ENCODE data around the gene APOA1.
A peak's percentile ranks its signal among the peaks of the same experiment; 100 is the strongest.
"Not testable (repeated sequence)": the region's sequence is repeated elsewhere in the genome, so short reads cannot be mapped to it uniquely, and the experiment has no call there.

APOA1 gene

DNA sequence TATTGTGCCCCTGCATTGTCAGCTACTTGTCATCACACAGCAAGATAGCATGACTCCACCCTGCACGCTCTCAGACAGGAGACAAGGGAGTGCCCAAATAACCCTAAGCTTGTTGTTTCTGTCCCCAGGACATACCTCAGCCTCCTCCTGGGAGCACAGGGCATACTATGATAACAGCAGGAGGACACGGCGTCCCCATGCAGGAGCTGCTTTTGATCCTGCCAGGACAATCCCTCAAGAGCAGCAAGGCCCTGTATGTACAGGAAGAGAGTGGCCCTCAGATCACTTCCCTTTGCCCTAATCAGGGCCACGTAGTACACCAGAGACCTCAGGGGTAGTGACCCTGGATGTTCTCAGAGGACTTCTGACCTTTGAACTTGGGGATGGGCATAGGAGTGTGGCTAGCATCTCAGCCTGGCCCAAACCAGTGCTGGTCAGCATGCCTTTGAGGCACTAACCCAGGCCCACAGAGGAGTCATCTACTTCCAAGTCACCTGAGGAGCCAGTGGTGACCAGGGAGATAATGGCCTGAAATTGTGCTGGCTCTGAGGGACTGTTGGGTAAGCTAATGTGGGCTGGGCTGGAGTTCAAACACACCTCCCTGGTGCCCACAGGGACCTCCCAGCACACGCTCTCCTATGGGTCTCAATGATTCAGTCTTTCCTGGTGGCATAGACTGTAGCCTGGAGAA lies 23.5 kb downstream of the APOA1 start:
- DNase-seq (ENCODE audit: low read depth), result no peak

DNA sequence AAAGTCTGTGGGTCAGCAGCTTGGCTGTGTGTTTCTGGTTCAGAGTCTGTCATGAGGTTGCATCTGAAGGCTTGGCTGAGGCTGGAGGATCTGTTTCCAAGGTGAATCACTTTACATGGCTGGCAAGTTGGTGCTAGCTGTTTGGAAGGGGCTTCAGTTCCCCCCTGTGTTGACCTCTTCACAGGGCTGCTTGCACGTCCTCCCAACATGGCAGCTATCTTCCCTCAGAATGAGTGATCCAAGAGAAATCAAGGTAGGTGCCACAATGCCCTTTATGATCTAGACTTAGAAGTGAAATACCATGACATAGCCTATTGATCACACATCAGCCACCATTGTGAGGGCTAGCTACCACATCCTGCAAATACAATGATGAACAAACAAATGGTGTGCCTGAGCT lies 24.3 kb downstream of the APOA1 start:
- DNase-seq (ENCODE audit: low read depth), result no peak

DNA sequence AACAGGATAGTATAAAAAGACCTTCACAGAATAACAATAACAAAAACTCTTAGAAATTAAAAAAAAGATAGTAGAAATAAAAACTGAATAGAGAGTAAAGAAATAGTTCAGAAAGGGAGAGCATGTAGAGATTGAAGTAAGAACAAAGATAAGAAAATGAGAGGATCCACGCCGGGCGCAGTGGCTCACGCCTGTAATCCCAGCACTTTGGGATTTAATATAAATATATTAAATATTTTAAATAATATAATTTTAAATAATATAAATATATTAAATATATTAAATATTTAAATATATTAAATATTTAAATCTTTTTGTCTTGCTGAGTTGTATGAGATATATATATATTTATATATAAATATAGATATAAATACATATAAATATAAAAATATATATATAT lies 25.3 kb downstream of the APOA1 start:
- no peak for DNase-seq (ENCODE audit: low read depth)

DNA sequence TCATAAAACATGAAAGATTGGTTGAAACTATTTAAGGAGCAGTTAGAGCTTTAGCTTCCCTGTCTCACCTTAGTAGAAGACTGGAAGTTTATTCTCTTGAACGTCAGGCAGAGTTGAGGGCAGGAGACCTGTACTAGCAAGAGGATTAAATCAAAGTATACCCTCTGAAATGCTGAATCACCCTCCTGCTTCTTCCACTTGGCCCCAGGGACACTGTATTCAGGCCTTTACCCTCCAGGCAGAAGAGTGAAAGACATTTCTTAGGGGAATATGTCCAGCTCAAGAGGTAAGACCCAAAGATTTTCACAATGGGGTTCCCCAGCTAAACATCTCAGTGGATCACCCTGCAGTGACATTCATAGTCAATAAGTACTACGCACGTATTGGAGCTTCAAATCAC lies 26.2 kb downstream of the APOA1 start:
- no peak for DNase-seq (ENCODE audit: low read depth)

DNA sequence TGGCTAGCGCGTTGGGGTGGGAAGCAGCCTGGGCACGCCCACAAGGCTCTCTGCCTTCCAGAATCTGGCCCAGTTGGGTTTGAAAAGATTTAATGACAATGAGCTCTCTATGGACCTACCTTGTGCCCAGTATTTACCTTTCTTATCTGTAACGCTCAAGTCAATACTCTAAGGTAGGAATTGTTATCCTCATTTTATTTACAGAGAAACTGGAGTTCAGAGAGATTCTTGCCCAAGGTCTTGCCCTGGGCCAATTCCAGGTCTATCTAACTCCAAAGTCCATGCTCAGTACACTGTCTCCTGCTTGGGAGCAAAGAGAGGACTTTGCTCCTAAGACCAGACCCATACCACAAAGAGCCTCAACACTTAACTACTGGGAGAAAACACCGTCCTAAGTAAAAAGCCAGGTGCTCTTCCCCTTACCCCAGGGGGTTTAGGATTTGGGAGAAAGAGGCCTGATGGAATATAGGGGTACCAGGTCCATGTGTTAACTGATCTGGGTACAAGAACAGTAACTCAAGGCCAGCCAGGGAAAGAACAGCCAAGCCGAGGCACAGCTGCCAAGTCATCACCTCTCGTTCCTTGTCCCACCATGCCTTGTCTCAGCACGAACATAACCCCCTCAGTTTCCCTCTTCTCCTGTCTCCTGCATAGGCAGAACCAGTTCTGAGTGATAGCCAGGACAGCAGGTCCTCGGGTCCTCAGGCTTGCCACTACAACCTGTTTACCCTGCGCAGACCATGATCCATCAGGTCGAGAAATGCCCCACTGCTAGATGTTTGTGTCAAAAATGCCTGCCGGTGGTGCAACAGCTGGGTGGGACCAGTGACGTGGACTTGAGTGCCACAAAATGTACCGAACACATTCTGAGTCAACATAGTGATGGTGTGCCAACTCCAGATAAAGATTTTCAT lies 28.9 kb downstream of the APOA1 start:
- no peak for DNase-seq (ENCODE audit: low read depth)

DNA sequence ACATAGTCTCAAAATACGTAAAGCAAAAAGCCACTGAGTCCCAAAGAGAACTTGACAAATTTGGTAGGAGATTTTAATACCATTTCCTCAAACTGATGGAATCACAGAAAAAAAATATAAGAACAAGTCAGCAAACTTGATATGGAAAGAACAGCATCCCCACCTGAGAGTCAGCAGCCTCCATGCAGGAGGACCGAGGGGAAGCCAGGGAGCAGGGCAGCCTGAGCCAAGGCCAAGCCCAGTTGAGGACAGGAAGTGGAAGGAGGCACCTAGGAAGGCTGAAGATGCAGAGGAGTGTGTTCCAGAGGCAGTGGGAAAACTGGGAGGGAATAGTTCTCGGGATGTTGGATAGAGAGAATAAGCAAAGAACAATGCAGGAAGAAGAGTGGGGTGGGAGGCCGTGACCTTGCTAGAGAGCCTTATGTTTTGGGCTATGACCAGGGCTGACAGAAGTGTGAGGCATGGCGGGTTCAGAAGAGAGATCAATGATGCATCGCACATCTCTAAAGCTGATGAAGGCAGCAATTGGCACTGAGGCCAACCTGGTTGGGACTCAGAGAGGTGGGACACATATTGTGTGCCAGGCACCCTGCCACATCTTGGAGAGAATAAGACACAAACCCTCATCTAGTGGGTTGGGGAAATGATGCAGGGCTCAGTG lies 29.7 kb downstream of the APOA1 start:
- DNase-seq (ENCODE audit: low read depth), result no peak

DNA sequence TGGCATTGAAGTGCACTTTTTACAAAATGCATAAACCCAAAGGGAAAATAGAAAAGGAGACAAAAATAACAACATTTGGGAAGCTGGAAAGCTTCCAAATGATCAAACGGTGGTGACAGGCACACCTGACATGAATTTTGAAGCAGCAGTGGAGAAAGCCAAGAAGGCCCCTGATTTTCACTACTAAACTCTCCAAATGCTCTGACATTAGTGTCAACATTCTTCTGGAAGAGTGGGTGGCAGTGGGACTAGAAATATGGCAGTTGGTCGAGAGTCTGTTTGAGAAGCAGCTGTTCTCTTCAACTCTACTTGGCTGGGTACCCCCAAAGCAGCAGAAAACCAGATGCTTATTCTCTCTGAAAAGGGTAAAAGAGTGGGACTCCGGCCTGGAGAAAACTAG lies 33.4 kb downstream of the APOA1 start:
- DNase-seq (ENCODE audit: low read depth), result no peak

DNA sequence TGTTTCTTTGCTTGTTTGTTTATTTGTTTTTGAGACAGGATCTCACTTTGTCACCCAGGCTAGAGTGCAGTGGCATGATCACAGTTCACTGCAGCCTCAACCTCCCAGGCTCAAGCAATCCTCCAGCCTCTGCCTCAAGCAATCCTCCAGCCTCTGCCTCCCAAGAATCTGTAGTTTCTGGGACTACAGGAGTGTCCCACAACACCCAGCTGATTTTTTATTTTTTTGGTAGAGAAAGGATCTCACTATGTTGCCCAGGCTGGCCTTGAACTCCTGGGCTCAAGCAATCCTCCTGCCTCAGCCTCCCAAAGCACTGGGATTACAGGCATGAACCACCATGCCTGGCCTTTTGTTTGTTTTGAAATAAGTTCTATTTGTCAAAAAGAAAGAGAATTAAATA lies 35.8 kb downstream of the APOA1 start:
- not testable (repeated sequence) for DNase-seq (ENCODE audit: low read depth)

DNA sequence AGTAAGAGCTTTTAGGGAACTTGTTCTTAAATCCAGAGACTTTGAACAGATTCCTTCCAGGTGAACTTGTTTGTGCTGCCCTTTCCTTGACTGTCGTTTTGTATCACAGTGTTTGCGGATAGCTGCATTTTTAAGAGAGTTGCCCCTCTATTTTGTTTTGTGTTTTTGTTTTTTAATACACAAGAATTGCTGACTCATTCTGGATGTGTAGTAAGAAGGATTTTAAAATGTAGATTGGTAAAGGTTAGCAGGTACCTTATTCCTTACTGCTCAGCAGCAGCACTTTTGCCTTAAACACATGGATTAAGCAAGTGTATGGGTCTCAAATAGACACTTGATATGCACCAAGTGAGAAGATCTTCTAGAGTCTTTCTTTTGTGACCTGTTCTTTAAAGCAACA lies 36.8 kb downstream of the APOA1 start:
- DNase-seq (ENCODE audit: low read depth), result no peak

DNA sequence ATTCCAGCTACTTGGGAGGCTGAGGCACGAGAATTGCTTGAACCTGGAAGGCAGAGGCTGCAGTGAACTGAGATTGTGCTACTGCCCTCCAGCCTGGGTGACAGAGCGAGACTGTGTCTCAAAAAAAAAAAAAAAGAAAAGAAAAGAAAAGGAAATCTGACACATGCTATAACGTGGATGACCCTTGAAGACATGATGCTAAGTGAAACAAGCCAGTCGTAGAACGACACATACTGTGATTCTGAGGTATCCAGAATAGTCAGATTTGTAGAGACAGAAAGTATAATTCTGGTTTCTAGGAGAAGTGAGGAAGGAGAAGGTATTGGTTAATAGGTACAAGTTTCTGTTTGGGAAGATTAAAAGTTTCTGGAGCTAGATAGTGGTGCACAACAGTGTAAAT lies 39.1 kb downstream of the APOA1 start:
- no peak for DNase-seq (ENCODE audit: low read depth)

DNA sequence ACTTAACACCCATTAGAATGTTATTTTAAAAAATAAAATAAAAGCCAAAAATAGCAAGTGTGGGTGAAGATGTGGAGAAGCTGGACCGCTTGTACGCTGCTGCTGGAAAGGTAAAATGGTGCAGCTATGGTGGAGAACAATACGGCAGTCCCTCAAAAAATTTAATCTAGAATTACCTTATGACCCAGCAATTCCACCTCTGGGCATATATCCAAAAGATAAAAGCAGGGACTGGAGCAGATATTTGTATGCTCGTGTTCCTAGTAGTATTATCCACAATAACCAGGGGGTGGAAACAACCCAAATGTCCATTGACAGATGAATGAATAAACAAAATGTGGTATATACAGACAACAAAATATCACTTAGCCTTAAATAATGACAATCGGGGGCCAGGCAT lies 39.6 kb downstream of the APOA1 start:
- no peak for DNase-seq (ENCODE audit: low read depth)

DNA sequence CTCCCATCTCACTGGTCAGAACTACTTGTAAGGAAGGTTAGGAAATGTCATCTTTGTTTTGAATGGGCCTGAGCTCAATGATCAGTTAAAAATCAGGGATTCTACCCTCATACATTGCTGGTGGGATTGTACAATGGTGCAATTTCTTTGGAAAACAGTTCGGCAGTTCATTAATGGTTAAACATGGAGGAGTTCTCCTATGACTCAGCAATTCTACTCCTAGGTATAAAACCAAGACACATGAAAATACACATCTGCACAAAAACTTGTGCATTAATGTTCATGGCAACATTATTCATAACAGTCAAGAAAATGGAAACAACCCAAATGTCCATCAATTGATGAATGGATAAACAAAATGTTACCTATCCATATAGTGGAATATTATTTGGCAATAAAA lies 40.9 kb downstream of the APOA1 start:
- DNase-seq (ENCODE audit: low read depth), result no peak

DNA sequence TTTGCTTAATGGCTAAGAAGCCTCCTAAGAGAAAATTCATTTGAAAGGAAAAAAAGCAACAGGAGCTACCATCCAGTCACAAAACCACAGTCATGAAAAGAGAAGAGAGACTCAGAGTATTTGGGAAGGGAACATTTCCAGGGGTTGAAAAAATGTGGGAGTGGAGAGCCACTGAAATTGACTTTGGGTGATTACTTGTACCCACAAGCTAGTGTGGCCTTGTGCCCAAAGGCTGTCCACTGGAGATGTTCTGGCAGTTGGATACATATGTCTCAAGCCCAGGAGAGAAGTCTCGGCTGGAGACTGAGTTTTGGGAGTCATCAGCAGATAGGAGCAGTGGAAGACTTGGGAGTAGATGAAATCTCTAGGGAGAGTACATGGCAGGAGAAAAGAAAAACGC lies 42.6 kb downstream of the APOA1 start:
- DNase-seq (ENCODE audit: low read depth), result no peak

DNA sequence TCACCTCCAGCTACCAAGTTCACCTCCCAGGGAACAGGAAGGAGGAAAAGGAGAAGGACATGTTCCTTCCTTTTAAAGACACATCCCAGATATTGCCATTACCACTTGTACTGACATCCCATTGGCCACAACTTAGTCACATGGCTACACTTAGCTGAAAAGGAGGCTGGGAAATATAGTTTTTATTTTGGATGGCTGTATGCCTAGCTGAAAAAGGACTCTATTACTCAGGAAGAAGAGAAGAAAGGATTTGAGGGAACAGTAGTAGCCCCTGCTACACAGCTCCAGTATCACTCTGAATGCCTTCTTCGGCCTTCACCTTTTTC lies 43.7 kb downstream of the APOA1 start:
- DNase-seq (ENCODE audit: low read depth), result no peak

DNA sequence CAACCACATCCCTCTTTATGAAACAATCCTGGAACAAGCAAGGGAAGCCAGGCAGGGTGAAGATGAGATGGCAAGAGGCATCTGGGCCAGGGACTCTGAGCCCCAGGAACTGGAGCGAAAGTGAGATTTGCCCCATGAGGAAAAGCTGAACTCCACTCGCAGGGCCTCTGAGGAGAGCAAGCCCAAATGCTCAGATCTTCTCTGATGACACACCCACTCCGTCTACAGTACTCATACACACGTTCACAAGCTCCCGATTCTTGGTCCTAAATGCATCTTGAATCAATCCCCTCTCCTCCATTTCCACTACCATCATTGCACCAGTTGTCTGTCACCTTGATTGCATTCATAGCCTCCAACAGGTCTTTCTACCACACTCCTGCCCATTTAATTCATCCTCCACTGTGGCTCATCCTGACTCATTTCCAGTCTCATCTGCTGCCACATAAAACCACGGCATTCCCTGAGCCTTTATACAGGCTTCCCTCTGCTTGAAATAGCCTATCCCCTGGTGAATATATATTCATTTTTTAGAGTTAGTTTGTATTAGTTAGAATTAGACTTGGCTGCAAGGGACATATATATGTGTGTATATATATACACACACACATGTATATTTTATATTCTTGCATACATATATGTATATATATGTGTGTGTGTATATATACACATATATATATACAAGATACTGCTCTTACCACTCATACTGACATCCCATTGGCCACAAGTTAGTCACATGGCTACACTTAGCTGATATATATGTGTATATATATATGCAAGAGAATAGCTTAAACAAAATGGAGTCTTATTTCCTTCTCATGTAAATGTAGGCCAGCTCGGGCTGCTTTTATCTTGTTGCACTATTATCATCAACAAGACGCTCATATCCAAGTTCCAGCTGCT lies 44.3 kb downstream of the APOA1 start:
- no peak for DNase-seq (ENCODE audit: low read depth)

DNA sequence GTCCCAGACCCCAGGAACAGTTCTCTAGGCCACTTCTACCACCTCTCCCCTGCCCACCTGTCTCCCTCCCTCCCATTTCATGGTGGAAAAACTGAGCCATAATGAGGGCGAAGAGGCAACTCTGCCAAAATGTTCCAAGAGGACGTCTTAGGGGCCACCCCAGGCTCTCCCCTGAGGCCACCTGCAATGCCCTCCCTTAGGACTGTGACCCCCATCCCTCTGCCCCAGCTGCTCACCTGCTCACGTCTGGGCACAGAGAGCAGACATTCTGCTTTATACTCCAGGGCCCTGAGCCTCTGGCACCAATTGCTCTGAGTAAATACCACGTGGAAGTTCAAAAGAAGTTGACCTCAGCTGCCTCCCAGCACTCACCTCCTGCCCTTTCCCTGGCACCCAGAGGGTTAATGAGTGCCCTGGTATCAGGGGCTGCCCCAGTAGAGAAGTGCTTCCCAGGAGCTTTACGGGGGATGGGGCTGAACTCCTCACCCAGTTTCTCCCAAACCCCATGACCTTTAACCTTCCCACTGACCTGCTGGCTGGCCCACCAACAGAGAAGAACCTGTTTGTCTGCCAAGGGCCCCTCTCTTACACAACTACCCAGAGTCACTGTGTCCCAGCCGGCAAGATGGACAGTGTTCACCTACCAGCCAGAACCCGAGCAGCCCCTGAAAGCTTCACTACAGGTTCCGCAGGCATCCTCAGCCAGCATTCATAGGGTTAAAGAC lies 45.1 kb downstream of the APOA1 start:
- DNase-seq (ENCODE audit: low read depth), result no peak

DNA sequence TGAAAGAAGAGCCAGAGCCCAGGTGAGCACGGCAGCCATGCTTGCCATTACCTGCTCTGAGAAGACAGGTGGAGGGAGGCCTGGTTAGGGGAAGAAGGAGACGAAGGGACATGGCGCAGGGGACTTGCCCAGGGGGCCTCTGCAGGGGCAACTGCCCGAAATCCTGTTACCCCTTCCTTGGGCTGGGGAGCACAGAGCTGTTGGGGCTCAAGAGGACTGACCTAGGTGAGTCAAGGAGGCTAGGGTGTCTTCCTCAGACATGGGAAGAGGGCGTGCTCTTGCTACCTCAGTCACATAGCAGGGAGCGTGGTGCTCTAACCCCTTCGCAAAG lies 45.6 kb downstream of the APOA1 start, which contains the start of gene APOA5:
TSS of gene APOA5 (minus strand) at position 67 of the 331 bp plus-strand sequence. CDS start at position 48, 19 bp downstream.
- DNase-seq (ENCODE audit: low read depth), result no peak

DNA sequence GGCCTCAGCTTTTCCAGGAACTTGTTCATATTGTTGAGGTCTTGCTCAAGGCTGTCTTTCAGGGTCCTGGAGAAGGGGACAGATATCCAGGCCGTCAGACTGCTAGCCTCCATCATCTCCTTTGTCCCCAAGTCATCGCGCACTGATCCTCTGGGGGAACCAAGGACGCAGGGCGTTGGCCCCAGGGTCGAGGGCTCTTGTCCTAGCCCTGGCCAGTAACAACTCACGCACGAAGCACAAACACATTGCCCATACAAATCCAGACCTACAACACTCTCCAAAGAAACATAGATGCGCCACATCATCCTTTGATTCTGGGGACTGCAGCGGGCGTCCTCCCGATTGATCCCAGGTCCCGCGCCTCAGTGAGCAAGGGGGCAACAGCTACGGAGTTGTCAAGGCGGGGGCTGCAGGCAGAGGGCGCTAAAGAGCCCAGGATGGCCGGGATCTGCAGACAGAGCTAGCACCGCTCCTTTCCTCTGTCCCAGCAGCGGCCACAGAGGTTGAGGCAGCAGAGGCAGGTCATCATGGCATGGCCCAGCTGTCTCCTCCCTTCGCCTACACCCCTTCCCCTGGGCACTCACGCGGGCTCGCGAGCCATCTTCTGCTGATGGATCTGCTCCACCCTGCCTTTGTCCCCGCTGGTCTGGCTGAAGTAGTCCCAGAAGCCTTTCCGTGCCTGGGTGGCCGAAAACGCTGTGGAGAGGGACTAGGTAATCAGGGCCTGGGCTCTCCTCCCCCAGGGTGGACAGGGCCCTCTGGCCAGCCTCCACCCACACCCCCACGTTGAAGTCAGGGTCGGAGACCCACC lies 46.2 kb downstream of the APOA1 start:
- peak; percentile 63 for DNase-seq (ENCODE audit: low read depth)

DNA sequence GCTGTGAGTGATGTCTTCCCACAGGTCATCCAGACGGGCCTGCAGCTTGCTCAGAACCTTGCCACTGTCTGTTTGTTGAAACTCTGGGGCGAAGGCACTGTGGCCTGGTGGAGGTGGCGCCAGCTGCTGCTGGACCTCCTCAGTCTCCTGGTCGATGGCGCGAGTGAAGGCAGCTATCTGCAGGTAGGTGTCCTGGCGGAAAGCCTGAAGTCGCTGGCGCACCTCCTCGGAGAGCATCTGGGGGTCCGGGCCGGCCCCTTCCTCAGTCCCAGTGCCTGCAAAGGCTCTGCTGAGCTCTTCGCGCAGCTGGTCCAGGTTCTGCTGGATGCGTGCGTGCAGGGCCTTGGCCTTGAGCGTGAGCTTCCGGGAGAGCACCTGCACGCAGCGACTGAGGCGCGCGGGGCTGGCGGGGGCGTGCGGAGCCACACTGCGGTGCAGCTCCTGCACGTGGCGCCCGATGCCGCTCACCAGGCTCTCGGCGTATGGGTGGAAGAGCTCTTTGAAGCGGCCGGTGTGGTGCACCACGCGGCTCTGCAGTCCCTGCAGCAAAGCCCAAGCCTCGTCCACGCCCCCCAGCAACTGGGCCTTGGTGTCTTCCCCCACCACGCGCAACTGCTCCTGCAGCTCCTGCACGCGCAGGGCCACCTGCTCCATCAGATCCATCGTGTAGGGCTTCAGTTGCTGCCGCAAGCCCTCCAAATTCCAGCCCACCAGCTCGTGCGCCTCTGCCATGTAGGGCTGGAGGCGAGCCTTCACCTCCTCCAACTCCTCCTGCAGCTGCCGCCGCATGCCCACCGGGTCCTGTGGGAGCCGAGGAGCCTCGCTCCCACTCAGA lies 47.0 kb downstream of the APOA1 start:
- DNase-seq (ENCODE audit: low read depth), result no peak

DNA sequence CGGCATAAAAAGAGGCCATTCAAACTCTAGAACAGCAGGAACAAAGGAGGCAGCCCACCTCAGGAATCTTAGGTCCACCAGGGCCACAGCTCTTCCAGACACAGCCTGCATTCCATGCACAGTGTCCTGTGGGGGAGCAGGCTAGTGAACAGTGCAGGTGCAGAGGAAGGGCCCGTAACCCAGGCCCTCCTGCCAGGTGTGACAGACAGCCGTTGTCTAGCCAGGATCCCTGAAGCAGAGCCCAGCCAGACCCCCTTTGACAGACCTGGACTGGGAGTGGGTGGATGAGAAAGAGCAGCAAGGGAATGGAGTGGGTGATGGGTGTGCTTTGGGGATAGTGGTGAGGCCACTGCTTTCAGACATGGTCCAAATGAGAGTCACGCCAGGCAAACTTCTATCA lies 48.4 kb downstream of the APOA1 start:
- no peak for DNase-seq (ENCODE audit: low read depth)
